Suprapubic skin (tissue), 4 donors: Measurements from ENCODE around the gene ABCA4. TPM values are rescaled to one million over a fixed set of nuclear protein-coding genes. Genes with fewer than 3 reads are reported as not detected.

Experiments used
- DNase-seq, 2 donors: peaks; one replicate each; pipeline ENCODE4 v3.0.0-alpha.2; 2019; ENCODE audit warnings: low spot score in 2 of 2
- H3K27ac ChIP-seq: fragments of 200-600 bp; sonication (generic); one replicate; pipeline ENCODE4 v1.5.1; 2019
- H3K27me3 ChIP-seq: fragments of 200-600 bp; sonication (generic); one replicate; pipeline ENCODE4 v1.5.1; 2019
- H3K36me3 ChIP-seq: fragments of 200-600 bp; sonication (generic); one replicate; pipeline ENCODE4 v1.5.1; 2019
- H3K4me1 ChIP-seq: fragments of 200-600 bp; sonication (generic); one replicate; pipeline ENCODE4 v1.5.1; 2019
- H3K4me3 ChIP-seq: fragments of 200-600 bp; sonication (generic); one replicate; pipeline ENCODE4 v1.5.1; 2019; ENCODE audit warnings: mild to moderate bottlenecking
- H3K9me3 ChIP-seq: fragments of 200-600 bp; sonication (generic); one replicate; pipeline ENCODE4 v1.5.1; 2019
- EP300 ChIP-seq: sonication (generic); formaldehyde crosslinking; IDR thresholded peaks from one replicate; pipeline ENCODE4 v1.6.1; 2017; ENCODE audit warnings: antibody characterized with exemption
- POLR2A ChIP-seq, 2 donors: fragments of 450-650 bp; IDR thresholded peaks; one replicate each; pipeline ENCODE4 v1.6.1; 2017; ENCODE audit warnings: antibody characterized with exemption in 2 of 2, mild to moderate bottlenecking in 2 of 2, moderate library complexity in 2 of 2
- POLR2AphosphoS5 ChIP-seq, 3 donors: sonication (generic); formaldehyde crosslinking; IDR thresholded peaks; one replicate each; pipeline ENCODE4 v1.6.1; 2017; ENCODE audit warnings: antibody characterized with exemption in 3 of 3
- WGBS: methylation state at CpG from one replicate; pipeline ENCODE4 v1.1.5; 2018; 5-methylcytosine and 5-hydroxymethylcytosine counted together
- total RNA-seq, 4 donors: library from RNA; depleted of rRNA; stranded (reverse); fragments of >200 nt; gene quantifications; one replicate each; pipeline ENCODE4 v1.1.0, GENCODE V29; 2016
- TF ChIP-seq, protein P1 (sequence below), 2 donors: fragments of 200-600 bp in 1 of 2; fragments of 450-650 bp in 1 of 2; sonication (generic) in 1 of 2; IDR thresholded peaks; one replicate each; pipeline ENCODE4 v1.5.1; 2016 to 2019; ENCODE audit warnings: antibody characterized with exemption in 2 of 2, mild to moderate bottlenecking in 1 of 2, moderate library complexity in 1 of 2

The ABCA4 gene
- total RNA-seq, 4 donors from 2014 or later = 2.8 to 6.8 (median 4.3) TPM

- no peaks in the 10 kb centered on the region for H3K27me3 ChIP-seq
- H3K4me1 ChIP-seq = peaks cover 41% of the 10 kb centered on the region
- no peak for TF ChIP-seq EP300
- TF ChIP-seq POLR2A (IDR thresholded peaks at IDR 0.05) = no peak
- TF ChIP-seq, protein P1, sequence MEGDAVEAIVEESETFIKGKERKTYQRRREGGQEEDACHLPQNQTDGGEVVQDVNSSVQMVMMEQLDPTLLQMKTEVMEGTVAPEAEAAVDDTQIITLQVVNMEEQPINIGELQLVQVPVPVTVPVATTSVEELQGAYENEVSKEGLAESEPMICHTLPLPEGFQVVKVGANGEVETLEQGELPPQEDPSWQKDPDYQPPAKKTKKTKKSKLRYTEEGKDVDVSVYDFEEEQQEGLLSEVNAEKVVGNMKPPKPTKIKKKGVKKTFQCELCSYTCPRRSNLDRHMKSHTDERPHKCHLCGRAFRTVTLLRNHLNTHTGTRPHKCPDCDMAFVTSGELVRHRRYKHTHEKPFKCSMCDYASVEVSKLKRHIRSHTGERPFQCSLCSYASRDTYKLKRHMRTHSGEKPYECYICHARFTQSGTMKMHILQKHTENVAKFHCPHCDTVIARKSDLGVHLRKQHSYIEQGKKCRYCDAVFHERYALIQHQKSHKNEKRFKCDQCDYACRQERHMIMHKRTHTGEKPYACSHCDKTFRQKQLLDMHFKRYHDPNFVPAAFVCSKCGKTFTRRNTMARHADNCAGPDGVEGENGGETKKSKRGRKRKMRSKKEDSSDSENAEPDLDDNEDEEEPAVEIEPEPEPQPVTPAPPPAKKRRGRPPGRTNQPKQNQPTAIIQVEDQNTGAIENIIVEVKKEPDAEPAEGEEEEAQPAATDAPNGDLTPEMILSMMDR (IDR thresholded peaks at IDR 0.05) = no peak
- WGBS = 87% methylated on average over 8 of the region's 8 CpGs
- H3K9me3 ChIP-seq = no peaks in the 10 kb centered on the region
- H3K36me3 ChIP-seq = no peaks in the 10 kb centered on the region
- no peak overlapping the region for H3K27ac ChIP-seq
- no peak overlapping the region for H3K4me3 ChIP-seq
- no peak for DNase-seq
These were observed 14.2 kb downstream of the ABCA4 start for GRCh38 chr1:94106716-94107115.

DNA sequence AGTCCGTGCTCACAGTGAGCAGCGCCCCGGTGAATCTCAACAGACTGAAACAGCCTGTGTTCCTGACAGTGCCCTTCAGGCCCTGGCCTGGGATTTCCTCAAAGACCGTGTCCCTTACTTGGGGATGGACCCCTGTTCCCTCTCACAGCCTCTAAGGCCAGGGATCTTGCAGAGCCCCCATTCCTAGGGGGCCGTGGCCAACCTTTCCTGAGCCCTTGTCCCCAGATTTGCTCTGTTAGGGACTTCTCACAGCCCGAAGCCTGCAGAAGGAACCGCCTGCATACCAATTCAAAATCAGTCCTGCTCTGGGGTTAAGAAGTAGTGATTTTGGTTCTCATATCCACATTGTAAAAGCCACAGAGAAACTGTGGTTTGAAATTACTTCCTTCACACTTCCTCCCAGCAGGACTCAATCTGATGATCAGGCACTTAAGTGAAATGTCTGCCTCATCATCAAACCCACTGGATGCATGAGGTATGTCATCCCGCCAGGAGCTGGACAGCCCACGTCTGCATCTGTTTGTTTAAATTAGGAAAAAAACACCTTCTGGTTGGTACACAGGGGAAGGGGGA is 14.9 kb downstream of the ABCA4 start:
- Histone ChIP-seq H3K4me1 (peaks cover 47% of the 10 kb centered on the region), H3K9me3 (no peaks in the 10 kb centered on the region), H3K27ac (no peak overlapping the region), H3K36me3 (no peaks in the 10 kb centered on the region), H3K4me3 (no peak overlapping the region), H3K27me3 (no peaks in the 10 kb centered on the region)
- TF ChIP-seq EP300 (no peak), POLR2A (IDR thresholded peaks at IDR 0.05) (no peak), POLR2AphosphoS5 (IDR thresholded peaks at IDR 0.05) (no peak)
- TF ChIP-seq, protein P1 (IDR thresholded peaks at IDR 0.05) = no peak
- peak in 1 of 2 donors; percentile 5 for DNase-seq
- WGBS = 78% methylated on average over 9 of the region's 9 CpGs

DNA sequence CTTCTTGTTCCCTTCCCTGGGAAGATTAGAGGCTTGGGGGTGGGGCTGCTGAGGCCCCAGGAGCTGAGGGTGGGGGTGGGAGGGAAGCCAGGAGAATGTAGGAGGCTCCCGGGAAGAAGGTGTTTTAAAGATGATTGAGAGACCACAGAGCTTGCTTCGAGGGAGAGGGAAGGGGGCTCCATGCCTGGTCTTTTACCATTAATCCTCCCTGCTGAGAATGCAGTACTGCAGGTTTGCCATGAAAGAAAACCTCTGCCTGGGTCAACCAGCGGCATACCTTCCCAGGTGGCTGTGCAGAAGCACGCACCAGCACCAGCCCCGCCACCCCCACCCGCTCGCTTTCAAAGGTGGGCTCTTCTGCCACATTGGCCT is 15.4 kb downstream of the ABCA4 start:
- 53% methylated on average over 4 of the region's 7 CpGs for WGBS
- no peak for TF ChIP-seq POLR2AphosphoS5 (IDR thresholded peaks at IDR 0.05)
- DNase-seq = peak in 1 of 2 donors; percentile 48
- no peak overlapping the region for H3K27ac ChIP-seq
- H3K27me3 ChIP-seq = no peaks in the 10 kb centered on the region
- H3K4me3 ChIP-seq = no peak overlapping the region
- no peaks in the 10 kb centered on the region for H3K9me3 ChIP-seq
- peaks cover 48% of the 10 kb centered on the region for H3K4me1 ChIP-seq
- no peaks in the 10 kb centered on the region for H3K36me3 ChIP-seq

DNA sequence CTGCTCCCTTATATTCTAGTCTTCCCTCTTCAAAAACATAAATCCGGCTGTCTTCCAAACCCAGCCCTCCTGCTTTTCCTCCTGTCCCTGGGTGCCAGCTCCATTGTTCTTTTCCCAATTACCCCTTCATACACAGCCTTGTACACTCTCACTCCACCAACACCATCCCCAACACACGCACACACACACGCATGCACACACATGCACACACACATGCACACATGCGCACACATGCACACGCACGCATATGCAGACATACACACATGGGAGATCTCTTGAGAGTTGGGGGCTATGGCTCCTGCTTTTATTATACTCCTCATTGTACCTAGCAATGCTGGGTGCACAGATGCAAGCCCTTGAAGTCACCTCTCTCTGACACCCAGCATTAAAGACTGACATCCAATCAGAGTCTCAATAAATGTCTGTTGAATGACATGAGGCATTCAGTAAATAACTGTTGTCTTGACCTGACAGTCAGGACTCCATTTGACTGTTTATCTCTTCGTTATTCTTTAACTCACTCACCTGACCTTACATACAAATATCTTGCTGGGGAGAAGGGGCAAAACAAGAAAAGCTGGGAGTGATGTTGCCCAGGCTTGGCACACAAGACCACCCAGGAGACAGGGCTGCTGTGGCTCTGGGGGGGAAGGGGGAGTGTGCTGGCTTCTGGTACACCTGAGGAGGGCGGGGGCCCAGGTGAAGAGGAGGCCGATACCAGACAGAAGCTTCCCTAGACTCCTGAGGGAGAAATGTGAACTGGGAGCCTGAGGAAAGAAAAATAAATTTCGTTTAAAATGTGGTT is 16.0 kb downstream of the ABCA4 start:
- Histone ChIP-seq H3K4me1 (peaks cover 47% of the 10 kb centered on the region), H3K27ac (no peak overlapping the region), H3K36me3 (no peaks in the 10 kb centered on the region), H3K27me3 (no peaks in the 10 kb centered on the region), H3K4me3 (no peak overlapping the region), H3K9me3 (no peaks in the 10 kb centered on the region)
- TF ChIP-seq POLR2AphosphoS5 (IDR thresholded peaks at IDR 0.05) (no peak), EP300 (no peak), POLR2A (IDR thresholded peaks at IDR 0.05) (no peak)
- TF ChIP-seq, protein P1 (IDR thresholded peaks at IDR 0.05) = no peak
- DNase-seq = peak in 1 of 2 donors; percentile 24
- 76% methylated on average over 10 of the region's 10 CpGs for whole genome bisulfite sequencing

- Histone ChIP-seq H3K4me3 (no peak overlapping the region), H3K4me1 (peaks cover 40% of the 10 kb centered on the region), H3K36me3 (no peaks in the 10 kb centered on the region), H3K27ac (no peak overlapping the region), H3K9me3 (no peaks in the 10 kb centered on the region), H3K27me3 (no peaks in the 10 kb centered on the region)
- TF ChIP-seq, protein P1 (IDR thresholded peaks at IDR 0.05) = no peak
- TF ChIP-seq POLR2A (IDR thresholded peaks at IDR 0.05) (no peak), POLR2AphosphoS5 (IDR thresholded peaks at IDR 0.05) (no peak), EP300 (no peak)
- peak in 1 of 2 donors; percentile 32 for DNase-seq
- WGBS = 79% methylated on average over 9 of the region's 9 CpGs
These were observed 16.7 kb downstream of the ABCA4 start for GRCh38 chr1:94104127-94104684.
